ENCODE data around the gene MON1A. TPM values are rescaled to one million over a fixed set of nuclear protein-coding genes. Genes with fewer than 3 reads are reported as not detected.

MON1A gene, protein sequence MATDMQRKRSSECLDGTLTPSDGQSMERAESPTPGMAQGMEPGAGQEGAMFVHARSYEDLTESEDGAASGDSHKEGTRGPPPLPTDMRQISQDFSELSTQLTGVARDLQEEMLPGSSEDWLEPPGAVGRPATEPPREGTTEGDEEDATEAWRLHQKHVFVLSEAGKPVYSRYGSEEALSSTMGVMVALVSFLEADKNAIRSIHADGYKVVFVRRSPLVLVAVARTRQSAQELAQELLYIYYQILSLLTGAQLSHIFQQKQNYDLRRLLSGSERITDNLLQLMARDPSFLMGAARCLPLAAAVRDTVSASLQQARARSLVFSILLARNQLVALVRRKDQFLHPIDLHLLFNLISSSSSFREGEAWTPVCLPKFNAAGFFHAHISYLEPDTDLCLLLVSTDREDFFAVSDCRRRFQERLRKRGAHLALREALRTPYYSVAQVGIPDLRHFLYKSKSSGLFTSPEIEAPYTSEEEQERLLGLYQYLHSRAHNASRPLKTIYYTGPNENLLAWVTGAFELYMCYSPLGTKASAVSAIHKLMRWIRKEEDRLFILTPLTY
- total RNA-seq, result 13.0 TPM

DNA sequence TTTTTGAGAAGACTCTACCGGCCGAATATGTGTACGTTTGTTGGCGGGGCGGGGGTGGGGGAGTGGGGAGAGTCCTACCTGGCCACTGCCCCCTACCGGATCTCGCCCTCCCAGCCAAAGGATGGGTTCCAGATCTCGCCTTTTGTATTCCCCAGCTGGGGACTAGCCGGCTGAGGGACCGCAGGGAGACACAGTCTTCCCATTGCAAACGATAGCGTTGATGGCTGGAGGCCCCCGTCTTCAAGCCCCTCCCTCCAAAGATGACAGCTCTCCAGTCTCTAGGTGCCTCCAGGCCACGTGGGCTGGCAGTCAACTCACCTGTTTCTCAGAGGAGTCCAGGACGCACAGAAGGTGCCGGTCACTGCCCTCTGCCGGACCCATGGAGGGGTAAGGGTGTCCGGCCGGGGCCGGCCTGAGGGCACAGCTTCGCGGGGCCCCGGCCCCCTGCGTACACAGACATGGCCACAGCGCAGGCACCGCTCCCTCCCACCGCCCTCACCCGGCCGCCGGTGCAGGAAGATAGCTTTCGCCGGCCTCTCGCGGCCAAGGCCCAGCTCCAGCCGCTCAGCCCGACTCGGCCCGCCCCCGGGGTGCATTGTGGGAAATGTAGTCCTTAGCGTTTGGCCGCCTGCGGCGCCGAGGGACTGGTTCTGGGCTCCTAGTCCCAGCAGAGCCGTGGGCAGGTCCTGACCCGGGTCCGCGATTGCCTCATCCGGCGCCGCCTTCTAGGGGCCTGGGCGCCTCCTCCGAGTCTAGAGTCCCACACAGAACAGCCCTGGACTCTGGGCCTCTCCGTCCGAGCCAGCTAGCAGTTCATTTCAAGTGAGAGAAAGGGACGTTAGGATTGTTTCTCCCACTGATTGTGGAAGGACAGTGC, at the start of gene MON1A:
TSS of gene MON1A (minus strand) at position 521 of the 877 bp plus-strand sequence. CDS start 16,465 bp downstream, outside the sequence.
- Histone ChIP-seq H3K36me3 (peaks cover 0 to under 1% of the 10 kb centered on the region in 2 donors), H3K4me1 (peaks cover 8 to 10% of the 10 kb centered on the region in 2 donors), H3K27ac (peak within 1 kb of the TSS; percentile 83 to 90), H3K27me3 (no peaks in the 10 kb centered on the region), H3K9me3 (no peaks in the 10 kb centered on the region), H3K4me3 (peak within 1 kb of the TSS; percentile 72 to 77)
- intact Hi-C loops (cut with DNase I), result loop anchor here (1.0 kb wide), 1 partner anchor 11 kb away; the partner anchor contains the start of gene RBM6
- TF ChIP-seq, protein P1, sequence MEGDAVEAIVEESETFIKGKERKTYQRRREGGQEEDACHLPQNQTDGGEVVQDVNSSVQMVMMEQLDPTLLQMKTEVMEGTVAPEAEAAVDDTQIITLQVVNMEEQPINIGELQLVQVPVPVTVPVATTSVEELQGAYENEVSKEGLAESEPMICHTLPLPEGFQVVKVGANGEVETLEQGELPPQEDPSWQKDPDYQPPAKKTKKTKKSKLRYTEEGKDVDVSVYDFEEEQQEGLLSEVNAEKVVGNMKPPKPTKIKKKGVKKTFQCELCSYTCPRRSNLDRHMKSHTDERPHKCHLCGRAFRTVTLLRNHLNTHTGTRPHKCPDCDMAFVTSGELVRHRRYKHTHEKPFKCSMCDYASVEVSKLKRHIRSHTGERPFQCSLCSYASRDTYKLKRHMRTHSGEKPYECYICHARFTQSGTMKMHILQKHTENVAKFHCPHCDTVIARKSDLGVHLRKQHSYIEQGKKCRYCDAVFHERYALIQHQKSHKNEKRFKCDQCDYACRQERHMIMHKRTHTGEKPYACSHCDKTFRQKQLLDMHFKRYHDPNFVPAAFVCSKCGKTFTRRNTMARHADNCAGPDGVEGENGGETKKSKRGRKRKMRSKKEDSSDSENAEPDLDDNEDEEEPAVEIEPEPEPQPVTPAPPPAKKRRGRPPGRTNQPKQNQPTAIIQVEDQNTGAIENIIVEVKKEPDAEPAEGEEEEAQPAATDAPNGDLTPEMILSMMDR (IDR thresholded peaks at IDR 0.05), result peak; percentile 21 to 45 (median 24)
- peak; percentile 75 to 97 for DNase-seq (ENCODE audit: low spot score in 2 of 2)

DNA sequence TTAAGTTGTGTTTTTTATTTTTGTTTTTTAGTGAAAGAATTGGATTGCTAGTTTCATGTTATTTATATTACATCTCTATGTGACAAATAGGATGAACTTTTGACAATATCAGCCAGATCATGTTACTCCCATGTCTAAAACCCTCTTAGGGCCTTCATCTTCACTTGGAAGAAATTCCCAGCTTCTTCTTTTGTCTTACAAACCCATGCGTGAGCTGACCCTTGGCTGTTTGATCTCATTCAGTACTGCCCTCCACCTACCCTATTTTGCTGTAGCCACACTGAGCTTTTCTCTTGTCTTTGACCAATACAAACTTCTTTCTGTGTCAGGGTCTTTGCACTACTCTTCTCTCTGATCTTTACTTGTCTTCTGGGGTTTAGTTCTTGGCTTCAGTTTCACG, 47.3 kb upstream of the MON1A start:
- TF ChIP-seq, protein P1 (IDR thresholded peaks at IDR 0.05), result no peak
- H3K4me3 ChIP-seq, result no peak overlapping the region
- intact Hi-C loops (cut with DNase I), result no loop called here
- H3K9me3 ChIP-seq, result no peaks in the 10 kb centered on the region
- H3K4me1 ChIP-seq, result no peaks in the 10 kb centered on the region
- no peak for DNase-seq (ENCODE audit: low spot score in 2 of 2)
- peaks cover 30 to 60% of the 10 kb centered on the region in 2 donors for H3K36me3 ChIP-seq
- H3K27ac ChIP-seq, result no peak overlapping the region
- H3K27me3 ChIP-seq, result no peaks in the 10 kb centered on the region

DNA sequence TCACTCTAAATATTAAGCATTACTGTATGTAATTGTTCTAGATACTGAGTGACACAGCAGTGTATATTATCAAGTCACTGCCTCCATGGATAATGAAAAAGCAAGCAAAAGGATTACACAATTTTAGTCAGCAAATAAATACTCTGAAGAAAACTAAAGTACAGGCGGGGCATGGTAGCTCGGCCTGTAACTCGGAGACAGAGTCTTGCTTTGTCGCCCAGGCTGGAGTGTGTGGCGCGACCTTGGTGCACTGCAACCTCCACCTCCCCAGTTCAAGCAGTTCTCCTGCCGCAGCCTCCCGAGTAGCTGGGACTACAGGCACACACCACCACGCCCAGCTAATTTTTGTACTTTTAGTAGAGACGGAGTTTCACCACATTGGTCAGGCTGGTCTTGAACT, 43.0 kb upstream of the MON1A start:
- Histone ChIP-seq H3K4me1 (peaks cover 0 to 7% of the 10 kb centered on the region in 2 donors), H3K9me3 (no peaks in the 10 kb centered on the region), H3K4me3 (no peak overlapping the region), H3K27me3 (no peaks in the 10 kb centered on the region), H3K36me3 (peaks cover 24 to 45% of the 10 kb centered on the region in 2 donors), H3K27ac (no peak overlapping the region)
- no peak for DNase-seq (ENCODE audit: low spot score in 2 of 2)
- TF ChIP-seq, protein P1 (IDR thresholded peaks at IDR 0.05), result no peak
- intact Hi-C loops (cut with DNase I), result no loop called here

DNA sequence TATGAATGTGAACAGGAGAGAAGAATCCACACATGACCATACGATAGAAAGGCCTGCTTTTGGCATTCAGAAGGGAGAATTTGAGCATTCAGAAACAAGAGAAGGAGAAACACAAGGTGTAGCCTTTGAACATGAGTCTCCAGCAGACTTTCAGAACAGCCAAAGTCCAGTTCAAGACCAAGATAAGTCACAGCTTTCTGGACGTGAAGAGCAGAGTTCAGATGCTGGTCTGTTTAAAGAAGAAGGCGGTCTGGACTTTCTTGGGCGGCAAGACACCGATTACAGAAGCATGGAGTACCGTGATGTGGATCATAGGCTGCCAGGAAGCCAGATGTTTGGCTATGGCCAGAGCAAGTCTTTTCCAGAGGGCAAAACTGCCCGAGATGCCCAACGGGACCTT, 38.7 kb upstream of the MON1A start:
- H3K4me1 ChIP-seq, result peaks cover 0 to 19% of the 10 kb centered on the region in 2 donors
- no peak overlapping the region for H3K4me3 ChIP-seq
- no peaks in the 10 kb centered on the region for H3K9me3 ChIP-seq
- peaks cover 16 to 26% of the 10 kb centered on the region in 2 donors for H3K36me3 ChIP-seq
- no peak for DNase-seq (ENCODE audit: low spot score in 2 of 2)
- TF ChIP-seq, protein P1 (IDR thresholded peaks at IDR 0.05), result no peak
- H3K27ac ChIP-seq, result peak overlapping the region in 1 of 2 donors; percentile 57
- no peaks in the 10 kb centered on the region for H3K27me3 ChIP-seq
- intact Hi-C loops (cut with DNase I), result no loop called here

DNA sequence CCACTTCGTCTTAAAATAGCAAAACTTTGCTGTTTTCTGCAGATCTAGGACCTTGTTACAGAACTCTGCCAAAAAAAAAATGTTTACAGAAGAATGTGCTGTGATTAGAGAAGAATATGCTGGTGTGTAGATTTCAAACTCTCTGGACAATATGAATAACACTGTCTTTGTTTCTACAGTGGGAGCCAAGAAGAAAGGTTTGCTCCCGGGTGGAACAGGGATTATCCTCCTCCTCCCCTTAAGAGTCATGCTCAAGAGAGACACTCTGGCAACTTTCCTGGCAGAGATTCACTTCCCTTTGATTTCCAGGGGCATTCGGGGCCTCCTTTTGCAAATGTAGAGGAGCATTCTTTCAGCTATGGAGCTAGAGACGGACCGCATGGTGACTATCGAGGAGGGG, 37.7 kb upstream of the MON1A start:
- Histone ChIP-seq H3K4me3 (peak overlapping the region in 1 of 2 donors; percentile 2), H3K27me3 (no peaks in the 10 kb centered on the region), H3K36me3 (peaks cover 11 to 24% of the 10 kb centered on the region in 2 donors), H3K27ac (peak overlapping the region; percentile 46 to 57), H3K4me1 (peaks cover 0 to 19% of the 10 kb centered on the region in 2 donors), H3K9me3 (no peaks in the 10 kb centered on the region)
- TF ChIP-seq, protein P1 (IDR thresholded peaks at IDR 0.05), result no peak
- no peak for DNase-seq (ENCODE audit: low spot score in 2 of 2)
- intact Hi-C loops (cut with DNase I), result no loop called here
